NCI-H82 treated with DMSO at 0.1 percent for 48 hours (cell line): ENCODE measurements around the gene YWHAQ.
"Not testable (repeated sequence)": the region's sequence is repeated elsewhere in the genome, so short reads cannot be mapped to it uniquely, and the experiment has no call there.

ENCODE experiments used
- DNase-seq: peaks from one replicate; lab custom pipeline; 2025; ENCODE audit not compliant: unreplicated experiment; lab: John Stamatoyannopoulos, UW

Gene YWHAQ

DNA sequence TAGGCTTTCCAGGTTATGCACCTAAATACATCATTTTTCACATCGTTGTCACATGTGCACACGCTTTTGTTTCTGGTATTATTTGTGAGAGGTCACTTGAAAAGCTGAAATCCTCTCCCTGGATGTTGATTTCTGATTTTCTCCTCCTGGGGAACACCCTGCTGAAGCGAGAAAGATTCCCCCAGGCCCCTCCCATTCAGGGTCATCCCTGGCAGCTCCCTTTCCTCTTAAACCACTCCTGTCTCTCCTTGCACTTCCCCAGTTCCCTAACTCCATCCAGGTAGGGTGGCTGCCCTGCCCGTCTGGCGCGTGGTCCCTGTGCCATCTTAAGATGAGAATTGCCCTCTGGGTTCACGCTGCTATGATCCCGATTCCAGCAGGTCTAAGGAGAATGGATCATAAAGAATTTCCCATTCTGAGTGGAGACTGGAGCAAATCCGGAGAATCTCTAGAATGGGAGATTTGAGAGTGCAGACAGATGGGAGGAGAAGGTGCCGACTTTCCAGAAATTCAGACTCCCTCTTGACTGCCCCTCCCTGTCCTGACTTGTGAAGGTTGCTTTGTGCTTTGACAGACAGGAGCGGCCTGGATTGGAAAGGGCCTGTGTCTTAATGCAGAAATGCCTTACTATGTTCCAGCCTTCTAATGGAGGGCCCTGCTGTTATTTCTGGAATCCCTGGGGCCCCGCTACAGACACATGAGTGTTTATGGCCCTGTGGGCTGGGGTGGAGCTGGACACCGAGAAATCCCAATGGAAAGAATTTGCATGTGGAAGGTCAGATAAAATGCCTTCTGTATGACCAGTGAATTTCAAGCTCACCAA, 1.3 kb upstream of the YWHAQ start:
- DNase-seq: no peak

DNA sequence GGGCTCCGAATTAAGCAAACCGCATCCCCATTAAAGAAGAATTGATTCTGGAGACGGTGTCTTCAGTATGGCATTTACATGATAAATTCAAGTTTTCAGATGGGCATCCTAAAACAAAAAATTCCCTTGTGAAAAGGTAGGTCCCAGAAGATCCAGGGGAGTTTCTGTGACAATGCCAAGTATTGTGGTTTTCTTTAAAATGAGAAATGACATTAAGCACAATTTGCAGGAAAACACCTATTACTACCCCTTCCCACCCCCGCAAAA, 689 bp upstream of the YWHAQ start:
- DNase-seq: no peak

DNA sequence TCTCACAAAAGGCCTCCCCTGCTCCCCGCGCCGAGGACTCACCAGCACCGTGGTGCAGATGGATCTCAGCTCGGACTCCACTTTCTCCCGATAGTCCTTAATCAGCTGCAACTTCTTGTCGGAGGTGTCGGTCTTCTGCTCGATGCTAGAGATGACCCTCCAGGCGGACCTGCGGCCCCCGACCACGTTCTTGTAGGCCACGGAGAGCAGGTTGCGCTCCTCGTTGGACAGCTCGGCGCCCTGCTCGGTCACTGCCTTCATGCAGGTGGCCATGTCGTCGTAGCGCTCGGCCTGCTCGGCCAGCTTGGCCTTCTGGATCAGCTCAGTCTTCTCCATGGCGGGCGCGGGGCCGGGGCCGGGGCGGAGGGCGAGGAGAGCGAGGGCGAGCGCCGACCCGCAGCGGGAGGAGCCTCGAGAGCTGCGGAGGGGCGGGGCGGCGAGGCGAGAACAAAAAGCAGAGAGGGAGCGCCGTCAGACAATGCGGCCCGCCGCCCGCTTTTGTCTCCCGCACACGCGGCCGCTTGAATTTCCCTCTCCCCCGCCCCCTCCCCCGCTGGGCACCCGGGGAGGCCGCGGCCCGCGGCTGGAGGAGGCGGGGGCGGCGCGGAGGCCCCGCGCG, 571 bp downstream of the YWHAQ start:
- peak; percentile 18 for DNase-seq

DNA sequence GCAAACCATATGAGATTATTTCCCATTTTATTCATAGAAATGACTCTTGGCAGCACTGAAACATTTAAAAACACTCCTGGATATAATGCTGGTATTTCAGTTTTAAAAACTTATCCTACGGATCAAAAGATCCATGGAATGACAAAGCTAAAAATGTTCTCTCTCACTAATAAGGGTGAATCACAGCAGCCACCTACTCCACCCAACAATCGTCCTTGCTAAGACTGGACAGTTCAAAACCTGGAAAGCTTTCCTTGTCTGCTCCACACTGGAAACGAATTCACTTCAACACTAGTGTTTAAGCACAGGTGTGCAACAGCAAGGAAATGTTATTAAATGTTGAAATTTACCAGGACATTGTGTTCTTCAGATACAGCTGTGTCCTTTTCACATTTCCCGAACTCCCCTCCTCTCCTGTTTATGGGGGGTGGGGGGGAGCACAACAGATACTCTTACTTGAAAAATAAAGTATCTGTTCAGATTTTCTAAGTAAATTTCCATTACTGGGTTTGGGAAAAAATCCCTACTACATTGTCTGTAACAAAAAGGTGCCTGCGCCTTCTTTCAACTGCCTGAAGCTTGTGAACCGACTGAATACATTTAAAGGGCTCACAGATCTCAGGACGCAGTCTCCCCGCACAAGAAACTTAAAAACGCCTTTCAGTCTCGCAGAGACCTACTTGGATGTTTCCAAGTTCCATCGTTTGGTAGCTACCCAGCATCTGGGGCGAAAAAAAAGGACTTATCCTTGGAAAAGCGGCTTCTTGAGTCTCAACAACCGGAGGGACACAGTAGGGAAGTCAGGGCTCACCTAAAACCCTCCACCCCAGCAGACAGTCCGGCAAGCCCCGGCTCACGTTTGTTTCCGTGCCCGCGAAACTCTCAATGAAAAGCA, 1.3 kb downstream of the YWHAQ start:
- no peak for DNase-seq

DNA sequence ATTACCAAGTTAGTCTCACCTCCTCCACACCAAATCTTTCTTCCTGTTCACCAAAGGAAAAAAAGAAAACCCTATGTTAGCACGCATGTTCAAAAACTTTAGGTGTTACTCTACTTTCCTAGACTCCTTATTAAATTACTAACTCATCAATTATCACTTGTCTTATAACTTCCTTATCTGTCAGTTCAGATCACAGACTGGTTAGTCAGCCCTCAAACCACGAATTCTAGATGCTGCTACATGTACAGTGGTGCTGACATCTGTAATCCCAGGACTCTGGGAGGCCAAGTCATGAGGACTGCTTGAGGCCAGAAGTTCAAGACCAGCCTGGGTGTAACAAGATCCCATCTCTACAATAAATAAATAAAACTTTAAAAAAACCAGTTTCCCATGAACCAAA, 3.5 kb downstream of the YWHAQ start:
- DNase-seq: no peak

DNA sequence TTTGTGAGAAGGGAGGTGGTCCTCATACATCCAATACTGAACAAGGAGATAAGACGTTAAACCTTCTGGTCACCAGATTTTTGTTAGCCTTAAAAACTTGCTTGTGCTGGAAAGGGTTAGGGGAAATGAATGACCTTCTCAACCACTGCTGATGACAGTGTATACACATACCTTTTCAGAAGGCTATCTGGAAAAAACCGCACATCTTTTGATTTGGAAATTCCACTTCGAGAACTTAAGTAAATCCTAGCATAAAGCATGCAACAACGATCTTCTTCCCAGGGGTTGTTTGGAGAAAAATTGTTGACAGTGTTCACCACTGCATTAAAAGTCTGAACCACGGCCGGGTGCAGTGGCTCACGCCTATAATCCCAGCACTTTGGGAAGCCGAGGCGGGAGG, 7.6 kb downstream of the YWHAQ start:
- DNase-seq: no peak

DNA sequence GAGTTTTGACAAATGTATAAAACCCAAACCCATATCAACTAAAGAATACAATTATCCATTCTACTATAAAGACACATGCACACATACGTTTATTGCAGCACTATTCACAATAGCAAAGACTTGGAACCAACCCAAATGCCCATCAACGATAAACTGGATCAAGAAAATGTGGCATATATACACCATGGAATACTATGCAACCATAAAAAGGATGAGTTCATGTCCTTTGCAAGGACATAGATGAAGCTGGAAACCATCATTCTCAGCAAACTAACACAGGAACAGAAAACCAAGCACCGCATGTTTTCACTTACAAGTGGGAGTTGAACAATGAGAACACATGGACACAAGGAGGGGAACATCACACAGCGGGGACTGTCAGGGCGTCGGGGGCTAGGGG, 9.1 kb downstream of the YWHAQ start:
- DNase-seq: not testable (repeated sequence)

DNA sequence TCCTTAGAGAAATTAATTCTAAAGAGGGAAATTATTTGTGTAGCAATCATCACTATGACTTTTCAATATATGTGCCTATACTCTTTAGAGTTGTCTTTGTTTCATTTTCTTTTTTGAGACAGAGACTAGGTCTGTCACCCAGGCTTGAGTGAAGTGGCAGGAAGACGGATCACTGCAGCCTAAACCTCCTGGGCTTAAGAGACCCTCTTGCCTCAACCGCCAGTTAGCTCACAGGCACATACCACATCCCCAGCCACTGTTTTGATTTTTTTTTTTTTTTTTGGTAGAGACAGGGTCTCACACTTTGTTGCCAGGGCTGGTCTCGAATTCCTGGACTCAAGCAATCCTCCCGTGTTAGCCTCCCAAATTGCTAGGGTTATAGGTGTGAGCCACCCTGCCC, 12.4 kb downstream of the YWHAQ start:
- no peak for DNase-seq

DNA sequence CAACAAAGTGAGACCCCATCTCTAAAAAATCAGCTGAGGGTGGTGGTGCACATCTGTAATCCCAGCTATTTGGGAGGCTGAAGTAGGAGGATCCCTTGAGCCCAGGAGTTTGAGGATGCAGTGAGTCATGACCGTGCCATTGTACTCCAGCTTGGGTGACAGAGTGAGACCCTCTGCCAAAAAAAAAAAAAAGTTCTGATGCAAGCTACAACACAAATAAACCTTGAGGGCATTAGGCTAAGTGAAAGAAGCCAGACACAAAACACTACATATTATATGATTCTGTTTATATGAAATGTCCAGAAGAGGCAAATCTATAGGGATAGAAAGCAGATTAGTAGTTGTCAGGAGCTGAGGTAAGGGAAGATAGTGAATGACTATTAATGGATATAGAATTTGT, 13.0 kb downstream of the YWHAQ start:
- DNase-seq: no peak

DNA sequence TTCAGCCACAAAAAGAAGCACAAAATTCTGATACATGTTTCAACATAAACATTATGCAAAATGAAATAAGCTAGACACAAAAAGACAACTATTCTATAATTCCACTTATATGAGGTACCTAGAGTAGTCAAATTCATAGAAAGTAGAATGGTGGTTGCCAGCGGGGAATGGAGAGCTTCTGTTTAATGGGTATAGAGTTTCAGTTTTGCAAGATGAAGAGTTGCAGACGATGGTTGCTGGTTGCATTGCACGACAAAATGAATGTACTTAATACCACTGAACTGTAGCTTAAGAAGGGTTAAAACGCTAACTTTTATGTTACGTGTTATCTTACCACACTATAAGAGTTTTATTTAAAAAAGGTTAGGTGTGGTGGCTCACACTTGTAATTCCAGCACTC, 13.5 kb downstream of the YWHAQ start:
- DNase-seq: no peak

DNA sequence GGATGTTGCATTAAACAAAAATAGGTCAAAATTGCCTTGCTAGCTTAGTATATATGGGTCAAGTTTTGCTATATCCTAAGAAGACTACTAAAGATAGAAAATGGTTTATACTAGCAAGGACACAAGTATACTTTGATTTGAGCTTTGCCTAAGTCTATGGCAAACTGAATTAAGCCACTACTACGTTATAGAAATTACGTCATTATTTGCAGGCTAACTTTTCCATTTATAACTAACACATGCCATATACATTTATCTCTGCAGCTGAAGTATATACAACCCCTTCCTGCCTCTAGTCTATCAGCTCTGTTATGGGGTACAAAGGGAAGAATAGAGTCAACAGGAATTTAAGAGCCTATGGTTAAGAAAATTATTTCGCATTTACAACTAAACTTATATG, 16.2 kb downstream of the YWHAQ start:
- no peak for DNase-seq

DNA sequence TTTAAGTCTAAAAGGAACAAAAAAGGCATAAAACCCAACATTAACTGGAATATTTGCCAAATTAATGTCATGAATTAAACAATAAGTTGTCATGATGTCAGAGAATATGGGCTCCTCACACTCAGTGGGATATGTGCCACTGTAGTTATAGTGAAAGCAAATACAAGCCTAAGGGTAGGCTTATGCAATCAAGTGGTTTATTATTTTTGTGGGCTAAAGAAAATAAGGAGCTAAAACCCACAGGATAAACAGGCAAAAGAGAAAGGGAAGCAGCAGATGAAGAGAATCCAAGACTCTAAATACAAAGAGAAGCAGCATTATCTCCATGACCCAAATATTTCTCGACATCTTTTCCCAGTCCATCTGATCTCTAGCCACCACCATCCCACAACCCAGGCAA, 17.5 kb downstream of the YWHAQ start:
- DNase-seq: no peak

DNA sequence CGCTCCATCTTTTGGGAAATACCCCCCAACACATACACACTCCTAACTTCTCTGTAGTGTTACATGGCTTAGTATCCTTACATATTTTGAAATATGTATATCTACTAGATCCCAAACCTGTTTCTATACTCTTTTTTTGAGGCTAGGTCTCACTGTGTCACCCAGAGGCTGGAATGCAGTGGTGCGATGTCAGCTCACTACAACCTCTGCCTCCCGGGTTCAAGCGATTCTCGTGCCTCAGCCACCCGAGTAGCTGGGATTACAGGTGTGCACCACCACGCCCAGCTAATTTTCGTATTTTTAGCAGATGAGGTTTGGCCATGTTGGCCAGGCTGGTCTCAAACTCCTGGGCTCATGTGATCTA, 19.3 kb downstream of the YWHAQ start:
- DNase-seq: not testable (repeated sequence)

DNA sequence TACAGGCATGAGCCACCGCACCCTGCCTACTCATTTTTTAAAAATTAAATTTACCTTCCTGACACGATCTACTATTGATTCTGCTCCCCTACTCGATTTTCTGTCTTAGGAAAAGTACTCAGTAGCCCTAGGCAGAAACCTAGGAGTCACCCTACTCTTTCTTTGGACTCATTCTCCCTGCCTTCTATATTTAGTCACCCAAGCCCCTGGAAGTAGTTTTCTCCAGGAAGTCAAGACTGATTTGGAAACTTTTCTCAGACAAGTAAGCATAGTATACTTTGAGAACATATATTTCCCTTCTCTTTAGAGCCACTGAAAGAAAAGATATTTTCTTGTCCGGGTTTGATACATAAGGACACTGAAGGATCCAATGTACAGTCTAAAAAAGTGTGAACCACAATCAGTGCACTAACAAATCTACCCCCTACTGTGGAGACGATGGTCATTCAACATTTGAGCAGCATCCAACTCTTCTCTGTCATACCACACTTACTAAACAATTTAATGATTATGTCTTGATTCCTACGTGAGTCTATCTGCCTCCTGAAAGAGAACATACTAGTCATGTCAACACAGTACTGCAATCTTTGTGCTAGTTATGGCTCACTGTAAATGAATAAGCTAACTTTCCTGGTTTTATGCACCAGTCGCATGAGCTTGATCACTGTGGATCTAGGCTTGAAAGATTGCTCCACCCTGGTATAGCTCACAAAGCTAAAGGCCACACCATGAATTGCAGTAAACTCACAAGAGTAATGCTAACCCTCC, 19.8 kb downstream of the YWHAQ start:
- no peak for DNase-seq

DNA sequence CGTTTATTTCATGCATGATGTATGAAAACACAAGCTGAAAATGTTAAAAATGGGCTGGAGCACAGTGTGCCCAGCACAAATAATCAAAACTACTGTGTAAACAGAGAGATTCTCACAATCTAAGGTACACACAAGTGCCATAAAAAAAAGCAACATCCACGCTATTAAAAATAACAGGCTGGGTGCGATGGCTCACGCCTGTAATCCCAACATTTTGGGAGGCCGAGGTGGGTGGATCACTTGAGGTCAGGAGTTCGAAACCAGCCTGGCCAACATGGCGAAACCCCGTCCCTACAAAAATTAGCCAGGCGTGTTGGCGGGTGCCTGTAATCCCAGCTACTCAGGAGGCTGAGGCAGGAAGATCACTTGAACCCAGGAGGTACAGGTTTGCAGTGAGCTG, 22.3 kb downstream of the YWHAQ start:
- not testable (repeated sequence) for DNase-seq

DNA sequence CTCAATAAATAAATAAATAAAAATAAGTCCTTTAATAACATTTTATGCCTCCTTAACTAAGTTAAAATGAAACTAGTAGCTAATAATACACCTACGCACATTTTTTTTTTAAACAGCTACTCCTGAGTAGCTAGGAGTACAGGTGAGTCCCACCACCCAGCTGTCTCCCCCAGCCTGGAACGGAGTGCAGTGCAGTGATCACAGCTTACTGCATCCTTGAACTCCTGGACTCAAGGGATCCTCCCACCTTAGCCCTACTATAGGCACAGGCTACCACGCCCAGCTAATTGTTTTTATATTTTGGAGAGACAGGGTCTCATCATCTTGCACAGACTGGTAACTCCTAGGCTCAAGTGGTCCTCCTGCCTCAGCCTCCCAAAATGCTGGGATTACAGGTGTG, 28.4 kb downstream of the YWHAQ start:
- DNase-seq: no peak

DNA sequence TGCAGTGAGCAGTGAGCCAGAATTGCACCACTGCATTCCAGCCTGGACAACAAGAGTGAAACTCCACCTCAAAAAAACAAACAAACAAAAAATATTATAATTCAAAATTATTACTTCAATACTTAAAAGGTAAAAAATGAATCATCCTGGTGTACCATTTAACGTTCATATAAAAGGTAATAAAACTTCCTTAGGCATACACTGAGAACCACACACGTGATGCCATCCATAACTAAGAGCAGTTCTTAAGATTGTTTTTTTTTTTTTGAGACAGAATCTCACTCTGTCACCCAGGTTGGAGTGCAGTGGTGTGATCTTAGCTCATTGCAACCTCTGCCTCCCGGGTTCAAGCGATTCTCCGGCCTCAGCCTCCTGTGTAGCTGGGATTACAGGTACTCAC, 29.4 kb downstream of the YWHAQ start:
- no peak for DNase-seq

DNA sequence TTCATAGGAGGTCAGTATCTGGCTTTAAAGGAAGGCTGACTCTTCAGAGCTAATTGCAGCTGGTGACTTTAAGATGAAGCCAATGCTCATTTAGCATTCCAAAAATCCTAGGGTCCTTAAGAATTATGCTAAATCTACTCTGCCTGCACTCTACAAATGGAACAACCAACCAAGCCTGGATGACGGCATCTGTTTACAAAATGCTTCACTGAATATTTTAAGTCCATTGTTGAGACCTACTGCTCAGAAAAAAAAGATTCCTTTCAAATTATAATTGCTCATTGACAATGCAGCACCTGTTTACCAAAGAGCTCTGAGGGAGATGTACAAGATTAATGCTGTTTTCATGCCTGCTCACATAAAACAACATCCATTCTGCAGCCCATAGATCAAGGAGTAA, 31.4 kb downstream of the YWHAQ start:
- no peak for DNase-seq

DNA sequence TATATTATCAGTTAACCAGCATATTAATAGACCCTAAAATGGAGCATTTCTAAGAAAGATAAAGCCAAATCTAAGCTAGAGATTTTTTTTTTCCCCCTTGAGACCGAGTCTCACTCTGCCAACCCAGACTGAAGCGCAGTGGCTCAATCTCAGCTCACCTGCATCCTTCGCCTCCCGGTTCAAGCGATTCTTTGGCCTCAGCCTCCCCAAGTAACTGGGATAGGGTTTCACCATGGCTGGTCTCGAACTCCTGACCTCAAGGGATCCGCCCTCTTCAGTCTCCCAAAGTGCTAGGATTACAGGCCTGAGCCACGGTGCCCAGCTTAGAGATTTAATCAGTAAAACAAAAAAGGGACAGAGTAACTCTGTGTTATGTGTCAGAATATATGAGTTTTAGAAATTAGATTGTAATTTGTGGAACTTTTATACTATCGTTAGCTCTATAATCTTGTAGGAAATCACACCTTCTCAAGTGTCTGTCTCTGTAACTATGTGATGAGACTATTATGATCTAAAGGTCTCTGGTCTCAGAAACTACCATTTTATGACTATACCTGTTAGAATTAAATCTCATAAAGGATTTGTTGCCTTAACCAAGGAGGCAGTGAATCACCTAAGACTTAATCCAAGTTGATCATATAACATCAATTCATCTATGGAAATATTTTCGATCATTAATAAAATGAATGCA, 34.0 kb downstream of the YWHAQ start:
- no peak for DNase-seq

DNA sequence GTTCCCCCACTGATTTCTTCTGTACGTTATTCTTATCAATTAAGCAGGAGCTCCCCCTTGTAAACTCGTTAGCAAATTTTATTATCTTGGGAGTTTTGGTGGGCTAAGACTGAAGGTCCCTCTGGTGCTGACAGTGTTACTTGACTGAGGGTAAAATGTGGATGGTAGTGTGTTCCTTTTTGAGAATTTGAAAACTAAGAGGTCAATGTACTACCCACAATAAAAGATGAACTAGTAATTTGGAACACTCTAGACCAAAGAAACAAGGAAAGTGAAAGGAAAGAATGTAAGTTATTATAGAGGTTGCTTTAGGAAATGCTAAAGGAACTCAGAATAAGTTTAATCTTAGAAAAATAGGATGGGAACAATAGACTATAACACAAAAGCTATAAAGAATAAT, 35.1 kb downstream of the YWHAQ start:
- DNase-seq: no peak

DNA sequence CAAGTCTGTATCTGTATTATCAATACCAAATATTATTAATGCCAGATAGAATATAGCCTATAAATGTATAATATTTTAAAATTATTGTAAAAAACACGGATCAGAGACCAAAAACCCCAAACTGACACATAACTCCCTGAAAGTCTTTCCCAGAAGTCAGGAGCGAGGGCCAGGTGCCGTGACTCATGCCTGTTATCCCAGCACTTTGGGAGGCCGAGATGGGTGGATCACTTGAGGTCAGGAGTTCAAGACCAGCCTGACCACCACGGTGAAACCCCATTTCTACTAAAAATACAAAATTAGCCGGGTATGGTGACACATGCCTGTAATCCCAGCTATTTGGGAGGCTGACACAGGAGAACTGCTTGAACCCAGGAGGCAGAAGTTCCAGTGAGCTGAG, 35.5 kb downstream of the YWHAQ start:
- DNase-seq: not testable (repeated sequence)
